IMR-90 (cell line): ENCODE results near the gene TTC28. TPM values are rescaled to one million over a fixed set of nuclear protein-coding genes. Genes with fewer than 3 reads are reported as not detected.
"Not testable (repeated sequence)": the region's sequence is repeated elsewhere in the genome, so short reads cannot be mapped to it uniquely, and the experiment has no call there.

ENCODE experiments used
- ATAC-seq: fragments of 200-7000 bp; cut with Tn5 transposase; 2 replicates; pipeline ENCODE4 v1.9.1; 2020; ENCODE audit warnings: low read depth, mild to moderate bottlenecking, moderate library complexity
- BruUV-seq: library from RNA; stranded (reverse); fragments of 400-500 nt; replicated peaks from 2 replicates; lab custom pipeline; 2021; lab: Mats Ljungman, UMichigan
- CTCF ChIA-PET: fragments of 300-600 bp; formaldehyde crosslinking; extraction: SDS; loops from one replicate; lab custom pipeline; 2021; ENCODE audit warnings: antibody characterized with exemption; lab: Yijun Ruan, JAX
- POLR2A ChIA-PET: fragments of 300-600 bp; sonication (Branson Sonifier 250); formaldehyde crosslinking; loops from one replicate; lab custom pipeline; 2022; ENCODE audit warnings: antibody characterized with exemption; ENCODE audit not compliant: unreplicated experiment; lab: Charles Lee
- DNase-seq: peaks from one replicate; pipeline ENCODE4 v3.0.0; 2013
- H2AFZ ChIP-seq: replicated peaks from 2 replicates; pipeline ENCODE3; 2013; ENCODE audit warnings: low read length, mild to moderate bottlenecking; ENCODE audit not compliant: poor library complexity
- H2AK5ac ChIP-seq: 2 replicates; pipeline ENCODE4 v1.6.1; 2013; ENCODE audit warnings: low read depth, low read length, inconsistent platforms
- H2AK9ac ChIP-seq: replicated peaks from 2 replicates; pipeline ENCODE3; 2013; ENCODE audit warnings: mild to moderate bottlenecking, low read depth, low read length, moderate library complexity; ENCODE audit not compliant: poor library complexity
- H2BK120ac ChIP-seq: 2 replicates; pipeline ENCODE4 v1.6.1; 2013; ENCODE audit warnings: low read depth, low read length, inconsistent platforms
- H2BK15ac ChIP-seq: 3 replicates; pipeline ENCODE4 v1.6.1; 2013; ENCODE audit warnings: low read depth, low read length, inconsistent platforms
- H2BK20ac ChIP-seq: 2 replicates; pipeline ENCODE4 v1.6.1; 2013; ENCODE audit warnings: low read depth, mild to moderate bottlenecking, inconsistent platforms, low read length, moderate library complexity
- H2BK5ac ChIP-seq: 2 replicates; pipeline ENCODE4 v1.6.1; 2013; ENCODE audit warnings: mild to moderate bottlenecking, low read depth, low read length, inconsistent platforms; ENCODE audit not compliant: poor library complexity, severe bottlenecking
- H3K14ac ChIP-seq: replicated peaks from 2 replicates; pipeline ENCODE4 v1.6.1; 2013; ENCODE audit warnings: low read depth, low read length, inconsistent platforms
- H3K18ac ChIP-seq: 2 replicates; pipeline ENCODE4 v1.6.1; 2013; ENCODE audit warnings: low read depth, low read length, control low read depth
- H3K23ac ChIP-seq: 2 replicates; pipeline ENCODE4 v1.6.1; 2013; ENCODE audit warnings: low read depth, low read length, inconsistent platforms
- H3K27ac ChIP-seq: 2 replicates; pipeline ENCODE4 v1.5.1; 2013; ENCODE audit warnings: mild to moderate bottlenecking, control low read depth, low read length; ENCODE audit not compliant: insufficient read depth
- H3K27me3 ChIP-seq: 2 replicates; pipeline ENCODE4 v1.6.1; 2013; ENCODE audit warnings: low read length; ENCODE audit not compliant: control insufficient read depth, insufficient read depth
- H3K36me3 ChIP-seq: 2 replicates; pipeline ENCODE4 v1.6.1; 2013; ENCODE audit warnings: low read length, mixed read lengths; ENCODE audit not compliant: control insufficient read depth, insufficient read depth
- H3K4ac ChIP-seq: 2 replicates; pipeline ENCODE4 v1.6.1; 2013; ENCODE audit warnings: low read depth, low read length, inconsistent platforms
- H3K4me1 ChIP-seq: 2 replicates; pipeline ENCODE4 v1.6.1; 2013; ENCODE audit warnings: low read length, mixed read lengths; ENCODE audit not compliant: control insufficient read depth, insufficient read depth
- H3K4me2 ChIP-seq: 2 replicates; pipeline ENCODE4 v1.6.1; 2013; ENCODE audit warnings: low read depth, mild to moderate bottlenecking, control low read depth, low read length, moderate library complexity
- H3K4me3 ChIP-seq: 2 replicates; pipeline ENCODE4 v1.5.1; 2013; ENCODE audit warnings: low read depth, mild to moderate bottlenecking, control low read depth, low read length, moderate library complexity; ENCODE audit not compliant: insufficient read depth
- H3K56ac ChIP-seq: 2 replicates; pipeline ENCODE4 v1.6.1; 2013; ENCODE audit warnings: low read length, inconsistent platforms; ENCODE audit not compliant: insufficient read depth; ENCODE audit errors: extremely low read depth
- H3K79me1 ChIP-seq, 2 experiments: 2 replicates each; pipeline ENCODE4 v1.6.1; 2013; ENCODE audit warnings: low read length in 2 of 2, inconsistent platforms in 1 of 2, low read depth in 1 of 2
- H3K9ac ChIP-seq: 2 replicates; pipeline ENCODE4 v1.6.1; 2013; ENCODE audit warnings: low read depth, low read length, control low read depth
- H3K9me1 ChIP-seq: 2 replicates; pipeline ENCODE4 v1.6.1; 2013; ENCODE audit warnings: low read length, inconsistent platforms; ENCODE audit not compliant: insufficient read depth
- H3K9me3 ChIP-seq: 2 replicates; pipeline ENCODE4 v1.6.1; 2013; ENCODE audit warnings: low read length; ENCODE audit not compliant: control insufficient read depth, insufficient read depth
- H4K20me1 ChIP-seq: 2 replicates; pipeline ENCODE4 v1.6.1; 2013; ENCODE audit warnings: low read length, inconsistent platforms; ENCODE audit not compliant: insufficient read depth
- H4K5ac ChIP-seq: 2 replicates; pipeline ENCODE4 v1.6.1; 2013; ENCODE audit warnings: mild to moderate bottlenecking, low read depth, low read length, control low read depth
- H4K8ac ChIP-seq, 2 experiments: 2 replicates each; pipeline ENCODE4 v1.6.1; 2013; ENCODE audit warnings: low read depth in 2 of 2, low read length in 2 of 2, control low read depth in 1 of 2, inconsistent platforms in 1 of 2
- H4K91ac ChIP-seq: 2 replicates; pipeline ENCODE4 v1.6.1; 2013; ENCODE audit warnings: low read depth, low read length, inconsistent platforms; ENCODE audit not compliant: insufficient read depth
- WGBS, 2 experiments: methylation state at CpG; one replicate each; pipeline versions ENCODE4 v1.1.5 to v1.1.7; 2013; ENCODE audit warnings: missing lambda C conversion rate in 2 of 2; ENCODE audit not compliant: insufficient read length in 1 of 2; ENCODE audit errors: extremely low coverage in 2 of 2; 5-methylcytosine and 5-hydroxymethylcytosine counted together
- dilution Hi-C: fragments of 300-500 bp; cut with HindIII; formaldehyde crosslinking; loops from one replicate; pipeline ENCODE4 v1.14.3; 2018; ENCODE audit warnings: low sequenced_read_pairs; ENCODE audit not compliant: unreplicated experiment
- in situ Hi-C: fragments of 300-500 bp; cut with MboI; formaldehyde crosslinking; loops from 3 replicates; pipeline ENCODE4 v1.14.3; 2019; ENCODE audit warnings: low sequenced_read_pairs, inconsistent platforms, mixed read lengths
- intact Hi-C: fragments of 100-400 bp; cut with micrococcal nuclease; formaldehyde crosslinking; loops from 2 replicates; pipeline ENCODE4 v1.10.0; 2022
- polyA plus RNA-seq, 3 experiments: library from polyadenylated mRNA; depleted of rRNA; stranded (reverse); fragments of >200 nt; gene quantifications; 2 replicates each; pipeline ENCODE4 v1.2.3, GENCODE V29; 2012; ENCODE audit warnings: low replicate concordance in 1 of 3
- total RNA-seq: library from RNA; depleted of rRNA; stranded (reverse); fragments of >200 nt; gene quantifications from 2 replicates; pipeline ENCODE4 v1.2.3, GENCODE V29; 2012

TTC28 gene
- total and polyA plus RNA-seq, 2 of the 4 experiments (the other 2 are of a cell fraction): 5.6 to 13.3 TPM

- H4K20me1 ChIP-seq, H3K9me1 ChIP-seq, H3K27ac ChIP-seq, H3K9ac ChIP-seq, H4K91ac ChIP-seq, H3K36me3 ChIP-seq, CTCF ChIA-PET, DNase-seq, H3K4me3 ChIP-seq, H3K79me1 ChIP-seq, dilution Hi-C loops, H3K4me2 ChIP-seq, H2BK120ac ChIP-seq, H2BK5ac ChIP-seq, H3K14ac ChIP-seq, ATAC-seq, H3K4ac ChIP-seq, H3K9me3 ChIP-seq, BruUV-seq, H2AFZ ChIP-seq, H2BK15ac ChIP-seq, H2BK20ac ChIP-seq, H2AK9ac ChIP-seq, intact Hi-C loops, H4K8ac ChIP-seq, H3K27me3 ChIP-seq, H3K23ac ChIP-seq, POLR2A ChIA-PET, H4K5ac ChIP-seq, H3K56ac ChIP-seq, H2AK5ac ChIP-seq, H3K18ac ChIP-seq, H3K4me1 ChIP-seq: not testable (repeated sequence)
- in situ Hi-C loops: loop anchor here (25.0 kb wide), 1 partner anchor 377 kb away; no protein-coding TSS in a partner anchor
- WGBS, 2 experiments: 100% methylated on average over 1 of the region's 2 CpGs; no CpG with 5 or more reads in 1 of the 2 experiments
Measured at GRCh38 chr22:28060594-28060993, 619.0 kb downstream of the TTC28 start.
